OCI-LY7 (cell line): Measurements from ENCODE around the gene MORN1. TPM values are rescaled to one million over a fixed set of nuclear protein-coding genes. Genes with fewer than 3 reads are reported as not detected.

ENCODE experiments used
- BruUV-seq: library from RNA; stranded (reverse); fragments of 400-500 nt; replicated peaks from 2 replicates; lab custom pipeline; 2021; lab: Mats Ljungman, UMichigan
- CTCF ChIA-PET: fragments of 300-600 bp; sonication (Branson Sonifier 250); formaldehyde crosslinking; loops from one replicate; lab custom pipeline; 2022; ENCODE audit warnings: antibody characterized with exemption; ENCODE audit not compliant: unreplicated experiment; lab: Charles Lee
- POLR2A ChIA-PET: fragments of 300-600 bp; sonication (Branson Sonifier 250); formaldehyde crosslinking; loops from one replicate; lab custom pipeline; 2022; ENCODE audit warnings: antibody characterized with exemption; lab: Charles Lee
- DNase-seq: peaks from one replicate; pipeline ENCODE4 v3.0.0-alpha.2; 2015; ENCODE audit warnings: low spot score
- H2AFZ ChIP-seq: fragments of 200-600 bp; sonication (generic), shearing (Covaris generic); 2 replicates; pipeline ENCODE4 v1.6.1; 2014; ENCODE audit warnings: mild to moderate bottlenecking, antibody characterized with exemption, low read length, moderate library complexity
- H3K27ac ChIP-seq: fragments of 200-600 bp; sonication (generic); 2 replicates; pipeline ENCODE4 v1.5.1; 2014; ENCODE audit warnings: mixed run types, low read depth, mild to moderate bottlenecking, moderate library complexity, low read length, inconsistent platforms; ENCODE audit not compliant: poor library complexity, severe bottlenecking
- H3K36me3 ChIP-seq: fragments of 200-600 bp; sonication (generic); 2 replicates; pipeline ENCODE4 v1.6.1; 2014; ENCODE audit warnings: mild to moderate bottlenecking, antibody characterized with exemption, low read length, moderate library complexity, mixed read lengths; ENCODE audit not compliant: insufficient read depth
- H3K4me1 ChIP-seq: fragments of 200-600 bp; sonication (generic); 2 replicates; pipeline ENCODE4 v1.5.1; 2014; ENCODE audit warnings: mild to moderate bottlenecking, low read length; ENCODE audit not compliant: insufficient read depth, poor library complexity, severe bottlenecking
- H3K4me2 ChIP-seq: fragments of 200-600 bp; sonication (generic); 2 replicates; pipeline ENCODE4 v1.6.1; 2014; ENCODE audit warnings: mild to moderate bottlenecking, low read length
- H3K4me3 ChIP-seq: fragments of 200-600 bp; sonication (generic); 2 replicates; pipeline ENCODE4 v1.5.1; 2014; ENCODE audit warnings: mild to moderate bottlenecking, low read depth, low read length; ENCODE audit not compliant: poor library complexity, severe bottlenecking
- H3K79me2 ChIP-seq: fragments of 200-600 bp; sonication (generic); 2 replicates; pipeline ENCODE4 v1.6.1; 2016; ENCODE audit warnings: low read depth, mild to moderate bottlenecking, low read length, moderate library complexity, mixed read lengths; ENCODE audit not compliant: insufficient read depth
- H3K9me2 ChIP-seq: fragments of 200-600 bp; sonication (generic); 2 replicates; pipeline ENCODE4 v1.6.1; 2016; ENCODE audit warnings: mild to moderate bottlenecking, low read length, mixed read lengths; ENCODE audit not compliant: insufficient read depth
- H3K9me3 ChIP-seq: fragments of 200-600 bp; sonication (generic); 2 replicates; pipeline ENCODE4 v1.6.1; 2014; ENCODE audit warnings: mild to moderate bottlenecking, mixed run types, low read length, mixed read lengths
- H4K20me1 ChIP-seq: fragments of 200-600 bp; sonication (generic); 2 replicates; pipeline ENCODE4 v1.6.1; 2014; ENCODE audit warnings: mild to moderate bottlenecking, antibody characterized with exemption, low read length, moderate library complexity, mixed read lengths; ENCODE audit not compliant: insufficient read depth
- EZH2phosphoT487 ChIP-seq: fragments of 200-600 bp; sonication (generic); IDR thresholded peaks from 2 replicates; pipeline ENCODE4 v1.6.1; 2018; ENCODE audit warnings: low read depth, borderline replicate concordance, mild to moderate bottlenecking, mixed run types, antibody characterized with exemption, low read length, moderate library complexity, mixed read lengths
- intact Hi-C: fragments of 100-400 bp; cut with micrococcal nuclease; formaldehyde crosslinking; loops from one replicate; pipeline ENCODE4 v1.10.0; 2022; ENCODE audit not compliant: unreplicated experiment
- total RNA-seq, 2 experiments: library from RNA; depleted of rRNA in 1 of 2; stranded (reverse); fragments of >200 nt in 1 of 2; shearing (Covaris generic) in 1 of 2; gene quantifications; 2 replicates each; pipeline ENCODE4 v1.2.3, GENCODE V29; 2014 to 2022
- TF ChIP-seq, protein P1 (sequence below): fragments of 200-600 bp; sonication (generic); conservative IDR thresholded peaks from 2 replicates; pipeline ENCODE4 v1.5.1; 2014; ENCODE audit warnings: mild to moderate bottlenecking, antibody characterized with exemption, low read length, moderate library complexity, mixed read lengths

The MORN1 gene
- total RNA-seq, 2 experiments from 2014 or later, result 13.1 to 29.7 TPM

DNA sequence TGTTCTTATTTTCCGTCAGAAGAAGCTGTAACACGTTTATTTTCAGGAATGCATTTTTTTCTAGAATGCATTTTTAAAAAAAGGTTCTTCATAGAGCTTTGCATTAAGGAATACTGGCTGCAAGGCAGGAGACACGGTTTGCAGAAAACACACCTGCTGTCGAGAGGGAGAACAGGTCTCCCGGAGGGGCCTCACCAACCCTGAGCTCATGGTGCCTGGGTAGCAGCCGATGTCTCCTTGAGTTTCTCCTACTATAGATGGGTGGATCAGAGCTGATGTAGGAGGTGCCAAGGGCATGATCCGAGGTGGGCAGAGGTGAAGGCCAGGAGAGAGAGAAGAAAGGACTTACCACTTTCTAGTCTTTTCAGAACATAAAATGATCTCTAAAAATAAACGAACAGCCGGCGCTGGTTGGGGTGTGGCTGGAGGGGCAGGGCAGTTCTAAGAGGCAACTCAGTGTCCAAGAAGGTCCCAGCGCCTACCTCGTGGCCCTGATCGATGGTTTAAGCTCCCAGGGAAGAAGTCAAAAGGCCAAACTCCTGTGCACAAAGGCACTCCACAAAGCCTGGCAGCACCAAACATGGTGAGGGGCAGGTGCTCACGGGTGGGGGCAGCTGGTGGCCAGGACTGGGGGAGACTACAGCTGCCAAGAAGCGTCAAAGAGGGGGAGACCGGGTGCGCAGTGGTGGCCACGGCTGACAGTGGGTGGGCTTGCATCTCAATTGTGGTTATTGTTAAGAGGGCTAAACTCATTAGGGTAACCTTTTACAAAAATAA lies 12.2 kb downstream of the MORN1 start:
- no TSS peak for BruUV-seq
- POLR2A ChIA-PET, result interaction anchor here (0.5 kb wide), 1 partner anchor 168 kb away, joined by 3 read pairs; no protein-coding TSS in a partner anchor

DNA sequence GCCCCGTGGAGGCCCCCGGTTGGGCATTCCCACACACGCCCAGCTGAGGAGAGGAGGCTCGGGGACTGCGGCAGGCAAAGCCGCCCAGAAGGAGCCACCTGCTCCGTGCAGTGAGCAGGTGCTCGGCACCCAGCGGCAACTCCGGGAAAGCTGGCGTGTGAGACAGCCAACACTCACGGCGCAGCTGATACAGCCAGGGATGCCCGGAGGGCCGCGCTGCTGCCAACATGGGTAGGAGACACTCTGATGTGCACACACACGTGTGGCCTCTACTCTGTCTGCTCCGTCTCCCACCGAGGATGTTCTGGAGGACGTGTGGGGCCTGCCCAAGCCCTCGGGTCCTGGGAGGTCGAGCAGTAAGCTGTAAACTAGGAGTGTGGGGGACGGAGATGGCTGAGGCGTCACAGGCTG lies 12.9 kb downstream of the MORN1 start:
- Histone ChIP-seq H3K36me3 (no peaks in the 10 kb centered on the region), H3K9me2 (no peaks in the 10 kb centered on the region), H3K79me2 (no peaks in the 10 kb centered on the region), H3K4me3 (no peak overlapping the region), H3K4me2 (no peak overlapping the region), H4K20me1 (no peaks in the 10 kb centered on the region; the same call in 1 of the 2 replicates), H3K27ac (no peak overlapping the region), H2AFZ (no peak overlapping the region), H3K9me3 (no peaks in the 10 kb centered on the region), H3K4me1 (no peaks in the 10 kb centered on the region)
- POLR2A ChIA-PET, result interaction anchor here (0.5 kb wide), 1 partner anchor 167 kb away, joined by 3 read pairs; no protein-coding TSS in a partner anchor
- no peak for DNase-seq
- BruUV-seq, result no TSS peak
- TF ChIP-seq EZH2phosphoT487, result no peak
- TF ChIP-seq, protein P1, sequence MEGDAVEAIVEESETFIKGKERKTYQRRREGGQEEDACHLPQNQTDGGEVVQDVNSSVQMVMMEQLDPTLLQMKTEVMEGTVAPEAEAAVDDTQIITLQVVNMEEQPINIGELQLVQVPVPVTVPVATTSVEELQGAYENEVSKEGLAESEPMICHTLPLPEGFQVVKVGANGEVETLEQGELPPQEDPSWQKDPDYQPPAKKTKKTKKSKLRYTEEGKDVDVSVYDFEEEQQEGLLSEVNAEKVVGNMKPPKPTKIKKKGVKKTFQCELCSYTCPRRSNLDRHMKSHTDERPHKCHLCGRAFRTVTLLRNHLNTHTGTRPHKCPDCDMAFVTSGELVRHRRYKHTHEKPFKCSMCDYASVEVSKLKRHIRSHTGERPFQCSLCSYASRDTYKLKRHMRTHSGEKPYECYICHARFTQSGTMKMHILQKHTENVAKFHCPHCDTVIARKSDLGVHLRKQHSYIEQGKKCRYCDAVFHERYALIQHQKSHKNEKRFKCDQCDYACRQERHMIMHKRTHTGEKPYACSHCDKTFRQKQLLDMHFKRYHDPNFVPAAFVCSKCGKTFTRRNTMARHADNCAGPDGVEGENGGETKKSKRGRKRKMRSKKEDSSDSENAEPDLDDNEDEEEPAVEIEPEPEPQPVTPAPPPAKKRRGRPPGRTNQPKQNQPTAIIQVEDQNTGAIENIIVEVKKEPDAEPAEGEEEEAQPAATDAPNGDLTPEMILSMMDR, result no peak
- intact Hi-C loops, result no loop called here
- CTCF ChIA-PET, result no interaction called here

More for the DNA sequence above, 12.2 kb downstream of the MORN1 start:
- Histone ChIP-seq H3K9me3 (no peaks in the 10 kb centered on the region), H3K4me3 (no peak overlapping the region), H3K79me2 (no peaks in the 10 kb centered on the region), H3K4me1 (no peaks in the 10 kb centered on the region), H3K27ac (no peak overlapping the region), H4K20me1 (no peaks in the 10 kb centered on the region; the same call in 1 of the 2 replicates), H3K4me2 (no peak overlapping the region), H3K36me3 (no peaks in the 10 kb centered on the region), H2AFZ (no peak overlapping the region), H3K9me2 (no peaks in the 10 kb centered on the region)
- CTCF ChIA-PET, result no interaction called here
- DNase-seq, result no peak
- intact Hi-C loops, result no loop called here
- TF ChIP-seq, protein P1, result no peak
- TF ChIP-seq EZH2phosphoT487, result no peak

DNA sequence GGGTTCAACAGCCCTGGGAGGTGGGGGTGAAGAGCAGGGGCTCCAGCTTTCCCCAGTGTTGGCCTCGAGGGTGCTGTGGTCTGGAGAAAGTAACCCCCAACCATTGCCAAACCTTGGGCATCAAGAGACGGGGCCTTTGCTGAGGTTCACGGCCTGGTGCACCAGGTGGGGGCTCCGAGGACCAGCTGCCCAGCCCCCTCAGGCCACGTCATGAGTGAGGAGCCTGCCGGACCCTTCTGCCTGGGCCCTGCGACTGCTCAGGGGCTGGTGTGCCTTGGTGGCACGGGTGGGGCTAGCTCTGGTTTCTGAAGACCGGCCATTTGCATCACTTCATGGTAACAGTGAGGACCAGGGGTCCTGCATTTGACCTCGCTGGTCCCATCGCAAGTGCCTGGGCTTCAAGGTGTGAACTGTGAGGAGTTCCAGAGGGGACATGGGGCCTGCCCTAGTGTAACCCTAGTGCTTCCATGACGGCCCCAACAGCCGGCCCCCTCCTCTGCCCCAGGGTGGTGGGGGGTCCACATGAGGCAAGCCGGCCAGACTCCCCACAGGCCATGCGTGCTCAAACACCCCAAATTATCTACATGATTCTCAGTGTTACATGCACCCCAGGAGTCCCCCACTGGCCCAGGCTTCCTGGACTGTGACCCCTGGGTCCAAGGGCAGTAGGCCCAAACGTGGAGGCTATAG lies 13.5 kb downstream of the MORN1 start:
- POLR2A ChIA-PET, result no interaction called here
- BruUV-seq, result no TSS peak

More for the DNA sequence above, 13.5 kb downstream of the MORN1 start:
- Histone ChIP-seq H2AFZ (no peak overlapping the region), H3K36me3 (no peaks in the 10 kb centered on the region), H3K79me2 (no peaks in the 10 kb centered on the region), H3K27ac (no peak overlapping the region), H3K4me2 (no peak overlapping the region), H4K20me1 (no peaks in the 10 kb centered on the region), H3K9me3 (no peaks in the 10 kb centered on the region), H3K9me2 (no peaks in the 10 kb centered on the region), H3K4me1 (no peaks in the 10 kb centered on the region), H3K4me3 (no peak overlapping the region)
- no peak for DNase-seq
- intact Hi-C loops, result no loop called here
- CTCF ChIA-PET, result no interaction called here
- TF ChIP-seq, protein P1, result no peak
- no peak for TF ChIP-seq EZH2phosphoT487
